ENCODE results near the gene NRDE2.

DNA sequence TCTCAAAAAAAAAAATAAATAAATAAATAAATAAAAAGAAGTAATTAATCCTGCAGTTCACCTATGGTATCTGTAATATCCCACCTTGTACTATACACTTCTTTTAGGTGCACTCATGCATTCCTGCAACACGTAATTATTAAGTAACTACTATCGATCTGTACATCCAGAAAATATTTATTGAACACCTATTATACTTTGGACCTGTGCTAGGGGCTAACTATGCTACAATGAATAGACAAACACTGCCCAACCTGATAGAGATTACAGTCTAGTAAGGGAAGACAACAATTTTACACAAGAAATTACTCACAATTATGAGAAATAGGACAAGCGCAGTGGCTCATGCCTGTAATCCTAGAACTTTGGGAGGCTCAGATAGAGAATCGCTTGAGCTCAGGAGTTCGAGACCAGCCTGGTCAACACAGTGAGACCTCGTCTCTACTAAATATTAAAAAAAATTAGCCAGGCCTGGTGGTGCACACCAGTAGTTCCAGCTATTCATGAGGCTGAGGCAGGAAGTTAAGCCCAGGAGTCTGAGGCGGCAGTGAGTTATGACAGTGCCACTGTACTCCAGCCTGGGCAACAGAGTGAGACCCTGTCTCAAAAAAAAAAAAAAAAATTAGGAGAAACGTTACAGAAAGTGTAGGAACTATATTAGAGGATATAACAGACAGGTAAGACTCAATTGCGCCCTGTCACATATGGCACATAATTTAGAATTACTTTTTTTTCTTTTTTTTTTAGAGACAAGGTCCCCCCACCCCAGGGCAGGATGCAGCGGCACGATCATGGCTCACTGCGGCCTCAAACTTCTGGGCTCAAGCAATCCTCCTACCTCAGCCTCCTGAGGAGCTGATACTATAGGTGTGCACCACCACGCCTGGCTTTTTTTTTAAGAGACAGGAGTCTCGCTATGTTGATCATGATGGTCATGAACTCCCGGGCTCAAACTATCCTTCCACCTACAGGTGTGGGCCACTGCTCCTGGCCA, 1.2 kb downstream of the NRDE2 start:
- TF ChIP-seq, protein P1, sequence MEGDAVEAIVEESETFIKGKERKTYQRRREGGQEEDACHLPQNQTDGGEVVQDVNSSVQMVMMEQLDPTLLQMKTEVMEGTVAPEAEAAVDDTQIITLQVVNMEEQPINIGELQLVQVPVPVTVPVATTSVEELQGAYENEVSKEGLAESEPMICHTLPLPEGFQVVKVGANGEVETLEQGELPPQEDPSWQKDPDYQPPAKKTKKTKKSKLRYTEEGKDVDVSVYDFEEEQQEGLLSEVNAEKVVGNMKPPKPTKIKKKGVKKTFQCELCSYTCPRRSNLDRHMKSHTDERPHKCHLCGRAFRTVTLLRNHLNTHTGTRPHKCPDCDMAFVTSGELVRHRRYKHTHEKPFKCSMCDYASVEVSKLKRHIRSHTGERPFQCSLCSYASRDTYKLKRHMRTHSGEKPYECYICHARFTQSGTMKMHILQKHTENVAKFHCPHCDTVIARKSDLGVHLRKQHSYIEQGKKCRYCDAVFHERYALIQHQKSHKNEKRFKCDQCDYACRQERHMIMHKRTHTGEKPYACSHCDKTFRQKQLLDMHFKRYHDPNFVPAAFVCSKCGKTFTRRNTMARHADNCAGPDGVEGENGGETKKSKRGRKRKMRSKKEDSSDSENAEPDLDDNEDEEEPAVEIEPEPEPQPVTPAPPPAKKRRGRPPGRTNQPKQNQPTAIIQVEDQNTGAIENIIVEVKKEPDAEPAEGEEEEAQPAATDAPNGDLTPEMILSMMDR (IDR thresholded peaks at IDR 0.05; ENCODE audit: insufficient read depth, low read length, poor library complexity, severe bottlenecking): no peak
- TF ChIP-seq EZH2phosphoT487 (conservative IDR thresholded peaks at IDR 0.05; ENCODE audit: low read length): no peak
